Esophagus (tissue), 2 donors: ENCODE data around the gene ANXA6. TPM values are rescaled to one million over a fixed set of nuclear protein-coding genes. Genes with fewer than 3 reads are reported as not detected.

Experiments used
- H3K27ac ChIP-seq, 2 donors: one replicate each; pipeline ENCODE4 v1.5.1; 2013; ENCODE audit warnings: low read depth in 2 of 2, mild to moderate bottlenecking in 2 of 2, inconsistent platforms in 1 of 2, low read length in 1 of 2, moderate library complexity in 1 of 2
- H3K27me3 ChIP-seq, 2 donors: one replicate each; pipeline ENCODE4 v1.6.1; 2013; ENCODE audit warnings: low read length in 2 of 2, control low read depth in 1 of 2, mild to moderate bottlenecking in 1 of 2; ENCODE audit not compliant: insufficient read depth in 2 of 2, control insufficient read depth in 1 of 2
- H3K36me3 ChIP-seq, 2 donors: one replicate each; pipeline ENCODE4 v1.6.1; 2013; ENCODE audit warnings: low read length in 1 of 2; ENCODE audit not compliant: control insufficient read depth in 2 of 2, insufficient read depth in 2 of 2
- H3K4me1 ChIP-seq, 2 donors: one replicate each; pipeline ENCODE4 v1.6.1; 2013; ENCODE audit warnings: low read length in 1 of 2; ENCODE audit not compliant: control insufficient read depth in 2 of 2, insufficient read depth in 2 of 2
- H3K4me3 ChIP-seq, 2 donors: one replicate each; pipeline ENCODE4 v1.5.1; 2013; ENCODE audit warnings: low read length in 2 of 2, mild to moderate bottlenecking in 2 of 2, low read depth in 1 of 2, moderate library complexity in 1 of 2
- H3K9me3 ChIP-seq, 2 donors: one replicate each; pipeline ENCODE4 v1.6.1; 2013; ENCODE audit warnings: mild to moderate bottlenecking in 2 of 2, low read depth in 1 of 2, low read length in 1 of 2, moderate library complexity in 1 of 2; ENCODE audit not compliant: control insufficient read depth in 2 of 2, insufficient read depth in 1 of 2
- WGBS, 2 donors: extraction: QIAGEN DNeasy Blood & Tissue Kit; methylation state at CpG; one replicate each; pipeline ENCODE4 v1.1.7; 2013; 5-methylcytosine and 5-hydroxymethylcytosine counted together
- polyA plus RNA-seq, 2 donors: library from polyadenylated mRNA; stranded (reverse); fragments of 200-250 nt; gene quantifications; one replicate each; pipeline ENCODE4 v1.2.3, GENCODE V29; 2013
- donor health status: healthy with polysubstance abuse.
- donor health status: Bipolar disorder and iron deficiency.

Gene ANXA6
- polyA plus RNA-seq, 2 donors: 10.7 to 23.2 TPM

DNA sequence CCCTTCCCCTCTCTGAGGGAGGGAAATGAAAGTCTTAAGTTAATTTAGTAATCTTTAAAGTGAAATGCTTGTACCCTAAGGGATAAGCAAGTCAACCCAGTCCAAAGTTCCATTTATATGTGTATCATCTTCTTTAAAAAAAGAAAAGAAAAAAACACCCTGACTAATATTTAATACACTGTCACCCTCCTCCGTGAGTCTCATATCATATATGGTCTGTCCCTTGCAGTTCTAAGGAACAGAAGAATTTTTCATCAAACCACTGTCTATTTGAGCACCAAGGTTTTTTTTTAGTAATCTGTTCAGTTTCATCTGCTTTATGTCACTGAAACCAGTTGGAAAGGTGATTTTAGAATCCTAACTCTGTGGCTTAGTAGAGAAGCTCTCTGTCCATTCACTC is 92.0 kb downstream of the ANXA6 start:
- peaks cover 13 to 26% of the 10 kb centered on the region in 2 donors for H3K4me1 ChIP-seq
- H3K27ac ChIP-seq: no peak overlapping the region

DNA sequence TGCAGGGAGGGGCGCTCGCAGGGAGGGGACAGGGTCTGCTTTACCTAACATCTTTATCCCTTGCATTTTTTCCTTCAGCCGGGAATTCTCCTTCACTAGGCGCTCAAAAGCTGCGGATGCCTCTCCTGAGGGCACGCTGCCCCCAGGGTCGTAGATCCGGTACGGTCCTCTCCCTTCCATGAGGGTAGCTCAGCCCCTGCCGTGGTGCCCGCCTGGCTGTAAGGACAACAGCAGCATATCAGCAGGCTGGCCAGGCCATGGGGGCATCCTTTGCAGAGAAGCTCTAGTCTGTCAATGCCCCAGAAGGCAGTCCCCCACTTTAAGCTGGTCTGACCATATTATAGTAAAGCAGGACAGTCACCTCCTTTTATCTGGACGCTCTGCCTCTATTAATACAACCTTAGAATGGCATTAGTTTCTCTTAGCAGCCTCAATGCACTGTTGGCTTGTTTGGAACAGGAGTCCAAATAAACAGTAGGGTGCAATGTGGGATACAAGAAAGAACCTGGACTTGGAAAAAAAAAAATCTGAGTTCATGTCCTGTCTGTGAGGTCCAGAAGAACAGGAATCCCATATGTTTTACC is 92.6 kb downstream of the ANXA6 start:
- peaks cover 13 to 24% of the 10 kb centered on the region in 2 donors for H3K4me1 ChIP-seq

More for the DNA sequence above, 92.0 kb downstream of the ANXA6 start:
- WGBS, 2 donors: 86 to 91% methylated on average over 1 of the region's 1 CpG
- Histone ChIP-seq H3K36me3 (peaks cover 15 to 35% of the 10 kb centered on the region in 2 donors), H3K27me3 (no peaks in the 10 kb centered on the region), H3K4me3 (no peak overlapping the region), H3K9me3 (no peaks in the 10 kb centered on the region)

DNA sequence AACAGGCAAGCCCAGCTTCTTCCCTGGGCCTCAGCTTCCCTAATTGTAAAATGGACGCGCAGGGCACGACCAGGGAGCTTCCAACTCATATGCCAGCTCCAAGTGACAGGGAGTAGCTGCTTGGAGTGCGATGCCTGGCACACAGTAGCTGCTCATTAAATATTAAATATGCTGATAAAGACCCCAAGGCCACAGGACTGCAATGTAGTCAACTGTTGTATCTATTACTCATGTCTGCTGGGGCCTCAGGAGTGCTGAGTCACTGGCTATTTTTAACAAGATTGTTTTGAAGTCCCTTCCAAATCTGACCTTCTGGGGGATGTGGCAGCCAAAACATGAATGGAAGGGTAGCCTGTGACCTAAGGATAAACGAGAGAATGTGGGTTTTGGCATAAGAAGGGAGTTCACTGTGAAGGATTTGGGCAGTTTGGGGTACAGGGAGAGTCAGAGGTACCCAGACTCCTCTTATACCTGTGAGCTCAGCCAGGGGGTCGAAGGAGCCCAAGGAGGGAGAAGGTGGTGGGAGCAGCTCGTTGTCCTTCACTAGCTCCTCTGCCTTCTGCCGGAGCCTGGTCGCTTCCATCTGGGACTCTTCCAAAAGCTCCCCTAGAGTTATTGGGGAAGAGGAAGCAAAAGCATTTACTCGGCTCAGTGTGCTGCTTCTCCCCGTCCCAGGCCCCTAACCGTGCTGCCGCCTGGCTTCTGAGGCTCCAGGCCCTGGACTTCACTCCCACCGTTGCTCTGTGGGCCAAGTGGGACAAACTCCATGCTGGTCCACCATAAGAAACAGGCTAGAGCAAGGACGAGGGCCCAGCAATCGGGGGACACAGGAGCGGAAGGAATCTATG is 94.2 kb downstream of the ANXA6 start:
- 70 to 73% methylated on average over 17 of the region's 17 CpGs for WGBS, 2 donors
- H3K9me3 ChIP-seq: no peaks in the 10 kb centered on the region
- no peaks in the 10 kb centered on the region for H3K27me3 ChIP-seq
- peaks cover 7 to 19% of the 10 kb centered on the region in 2 donors for H3K4me1 ChIP-seq
- H3K36me3 ChIP-seq: peaks cover 24 to 49% of the 10 kb centered on the region in 2 donors
- H3K4me3 ChIP-seq: no peak overlapping the region
- H3K27ac ChIP-seq: peak overlapping the region; percentile 61 to 63

More for the DNA sequence above, 92.6 kb downstream of the ANXA6 start:
- WGBS, 2 donors: 96 to 97% methylated on average over 12 of the region's 12 CpGs
- H3K36me3 ChIP-seq: peaks cover 15 to 39% of the 10 kb centered on the region in 2 donors
- H3K4me3 ChIP-seq: no peak overlapping the region
- H3K27ac ChIP-seq: no peak overlapping the region
- no peaks in the 10 kb centered on the region for H3K9me3 ChIP-seq
- no peaks in the 10 kb centered on the region for H3K27me3 ChIP-seq

DNA sequence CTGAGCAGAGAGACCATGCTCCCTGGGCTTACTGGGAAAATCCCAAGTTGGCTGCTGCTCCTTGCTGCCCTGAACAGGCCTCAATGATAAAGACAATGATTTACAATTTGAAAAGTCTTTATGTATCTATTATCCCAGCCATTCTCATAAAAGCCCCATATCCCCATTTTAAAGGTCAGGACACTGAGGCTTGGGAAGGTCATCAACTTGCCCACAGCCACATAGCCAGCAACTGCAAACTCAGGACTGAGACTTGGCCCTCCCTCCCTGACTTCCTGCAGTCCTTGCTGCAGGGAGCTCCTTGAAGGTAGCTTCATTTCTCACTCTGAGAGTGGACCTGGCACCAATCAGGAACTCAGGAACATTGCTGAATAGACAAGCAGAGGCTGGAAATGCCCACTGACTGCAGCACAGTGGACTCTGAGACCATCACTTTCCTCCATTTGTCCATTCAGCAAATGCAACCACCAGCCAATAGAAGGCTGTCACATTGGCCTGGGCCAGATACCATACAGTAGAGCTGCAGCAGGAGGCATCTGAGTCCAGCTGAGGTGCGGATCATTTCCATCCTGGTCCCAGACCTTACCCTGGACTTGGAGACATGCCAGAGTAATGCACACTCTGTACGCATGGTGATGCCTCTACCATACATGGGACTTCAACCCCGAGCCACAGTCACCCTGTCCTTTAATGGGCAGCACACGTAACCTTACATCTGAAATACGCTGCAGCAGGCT is 95.0 kb downstream of the ANXA6 start:
- WGBS, 2 donors: 85 to 88% methylated on average over 5 of the region's 5 CpGs
- Histone ChIP-seq H3K4me1 (peaks cover 7 to 17% of the 10 kb centered on the region in 2 donors), H3K27me3 (no peaks in the 10 kb centered on the region), H3K36me3 (peaks cover 24 to 48% of the 10 kb centered on the region in 2 donors), H3K4me3 (no peak overlapping the region), H3K9me3 (no peaks in the 10 kb centered on the region), H3K27ac (peak overlapping the region in 1 of 2 donors; percentile 63)

DNA sequence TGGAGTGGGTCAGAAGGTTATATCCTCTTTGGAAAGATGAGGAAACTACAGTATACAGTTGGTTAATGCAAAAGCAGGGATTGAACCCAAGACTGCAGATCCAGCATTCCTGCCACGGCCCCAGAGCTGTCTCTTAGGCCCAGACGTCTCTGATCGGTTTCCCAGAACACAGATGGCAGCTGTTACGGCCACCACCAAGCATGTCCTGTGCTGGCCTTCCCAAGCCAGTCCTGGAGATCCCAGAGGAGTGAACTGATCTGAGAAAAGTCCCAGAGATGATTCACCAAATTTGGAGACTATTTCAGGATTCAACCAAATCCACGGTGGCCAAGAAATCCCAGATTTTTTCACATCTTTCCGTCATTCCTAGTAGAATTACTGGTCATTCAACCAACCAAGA is 96.8 kb downstream of the ANXA6 start:
- WGBS, 2 donors: 78 to 79% methylated on average over 6 of the region's 6 CpGs
- Histone ChIP-seq H3K4me1 (peaks cover 5 to 14% of the 10 kb centered on the region in 2 donors), H3K27me3 (no peaks in the 10 kb centered on the region), H3K9me3 (no peaks in the 10 kb centered on the region), H3K36me3 (peaks cover 18 to 54% of the 10 kb centered on the region in 2 donors), H3K4me3 (no peak overlapping the region), H3K27ac (peak overlapping the region in 1 of 2 donors; percentile 2)

DNA sequence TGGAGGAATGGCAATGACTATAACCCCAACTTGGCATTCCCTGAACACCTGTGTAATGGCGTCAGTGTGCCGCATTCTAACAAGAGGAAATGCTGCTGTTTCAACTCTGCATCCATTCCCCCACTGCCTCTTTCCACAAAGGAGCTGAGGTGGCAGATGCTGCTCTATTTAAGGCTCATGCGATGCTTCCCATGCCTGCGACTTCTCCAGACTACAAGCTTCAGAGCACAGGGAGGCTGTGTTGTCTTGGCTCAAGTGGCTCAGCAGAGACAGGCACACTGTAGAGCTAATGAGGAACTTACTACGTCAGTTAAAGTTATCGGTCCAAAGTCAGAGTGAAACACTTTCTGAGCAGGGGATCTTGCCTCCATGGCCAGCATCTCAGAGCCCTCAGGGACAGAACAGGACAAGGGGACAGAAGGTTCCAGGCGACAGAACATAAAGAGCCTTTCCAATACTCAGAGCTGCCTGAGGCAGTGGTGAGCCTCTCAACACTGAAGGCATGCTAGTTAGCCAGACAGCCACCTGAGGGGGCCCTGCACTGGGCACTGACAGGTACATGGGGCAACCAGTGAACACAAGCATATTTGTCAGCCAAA is 98.6 kb downstream of the ANXA6 start:
- H3K9me3 ChIP-seq: no peaks in the 10 kb centered on the region
- WGBS, 2 donors: 91 to 93% methylated on average over 7 of the region's 7 CpGs
- H3K4me1 ChIP-seq: peaks cover 5 to 14% of the 10 kb centered on the region in 2 donors
- peak overlapping the region in 1 of 2 donors; percentile 30 for H3K27ac ChIP-seq
- no peaks in the 10 kb centered on the region for H3K27me3 ChIP-seq
- no peak overlapping the region for H3K4me3 ChIP-seq
- H3K36me3 ChIP-seq: peaks cover 18 to 58% of the 10 kb centered on the region in 2 donors

DNA sequence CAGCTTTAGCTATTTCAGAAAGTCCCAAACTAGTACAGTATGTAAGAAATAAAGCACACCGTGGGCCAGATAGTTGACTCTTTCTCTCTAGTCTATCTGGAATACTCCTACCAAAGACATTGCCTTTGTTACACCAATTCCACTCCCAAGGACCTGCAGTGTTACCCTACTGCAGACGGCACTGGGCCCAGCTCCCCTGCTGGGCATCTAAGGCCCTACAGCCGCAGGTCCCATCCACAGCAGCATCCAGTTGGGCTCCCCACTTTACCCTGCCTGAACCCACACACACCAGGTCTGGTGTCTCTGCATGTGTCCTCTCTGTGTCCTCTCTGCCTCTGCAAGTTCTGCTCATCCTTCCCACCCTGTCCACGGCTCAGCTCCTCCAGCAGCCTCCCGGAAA is 99.3 kb downstream of the ANXA6 start:
- Histone ChIP-seq H3K27me3 (no peaks in the 10 kb centered on the region), H3K9me3 (no peaks in the 10 kb centered on the region), H3K4me3 (no peak overlapping the region), H3K27ac (no peak overlapping the region), H3K36me3 (peaks cover 18 to 62% of the 10 kb centered on the region in 2 donors), H3K4me1 (peaks cover 5 to 10% of the 10 kb centered on the region in 2 donors)
- WGBS, 2 donors: 90 to 95% methylated on average over 5 of the region's 5 CpGs

DNA sequence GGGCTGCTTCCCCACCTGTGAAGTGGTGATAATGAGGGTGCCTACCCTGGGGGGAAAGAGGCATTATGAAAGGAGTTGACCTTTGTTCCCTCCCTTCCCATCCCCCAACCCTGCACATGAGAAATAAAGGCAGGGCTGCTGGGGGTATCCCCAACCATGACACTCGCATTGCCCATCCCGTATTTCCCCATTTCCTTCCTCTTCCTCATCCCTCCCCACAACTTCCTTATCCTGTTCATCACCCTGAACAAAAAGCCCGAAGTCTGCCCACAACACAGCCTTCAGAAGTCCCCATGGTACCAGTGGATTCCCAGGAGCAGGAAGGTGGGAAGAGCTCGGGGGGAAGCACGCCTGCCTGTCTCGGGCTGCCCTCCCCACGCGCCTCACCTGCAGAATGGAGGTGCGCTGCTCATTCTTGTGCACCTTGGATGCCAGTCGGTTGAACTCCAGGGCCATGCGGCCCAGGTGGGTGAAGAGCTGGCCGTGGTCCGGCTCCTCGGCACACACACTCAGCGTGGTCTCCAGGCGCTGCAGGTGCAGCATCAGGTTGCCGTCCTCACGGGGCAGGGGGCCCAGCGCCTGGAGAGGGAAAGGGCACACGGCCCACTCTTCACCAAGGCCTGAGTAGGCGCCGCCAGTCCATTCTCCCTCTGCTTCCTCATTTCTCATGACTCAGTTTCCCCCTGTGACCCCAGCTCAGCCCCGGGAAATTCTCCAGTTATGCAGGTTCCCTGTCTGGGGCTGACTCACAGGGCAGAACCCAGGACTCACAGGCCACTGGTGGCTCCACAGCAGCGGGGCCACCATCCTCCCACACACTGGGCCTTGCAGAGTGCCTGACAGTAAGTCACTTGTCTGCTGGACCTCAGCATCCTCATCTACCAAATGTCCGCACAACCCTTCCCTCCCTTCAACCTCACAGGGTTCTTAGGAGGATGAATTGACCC is 100.9 kb downstream of the ANXA6 start:
- Histone ChIP-seq H3K36me3 (peaks cover 10 to 54% of the 10 kb centered on the region in 2 donors), H3K4me1 (peaks cover 0 to 7% of the 10 kb centered on the region in 2 donors)
- 94 to 96% methylated on average over 25 of the region's 25 CpGs for WGBS, 2 donors

More for the DNA sequence above, 100.9 kb downstream of the ANXA6 start:
- Histone ChIP-seq H3K9me3 (no peaks in the 10 kb centered on the region), H3K27me3 (no peaks in the 10 kb centered on the region), H3K4me3 (no peak overlapping the region), H3K27ac (no peak overlapping the region)
